ENCODE data around the gene RAB3D.

The RAB3D gene

GRCh38 chr19:11273989-11274388 is 65.5 kb downstream of the RAB3D start:
- in situ Hi-C loops (cut with MboI; ENCODE audit: low sequenced_read_pairs, unreplicated experiment), result no loop called here
- no peak for TF ChIP-seq CTCF (IDR thresholded peaks at IDR 0.05; ENCODE audit: borderline replicate concordance, control extremely low read depth, extremely low read depth, insufficient read depth, missing control alignments)
- DNase-seq (ENCODE audit: low spot score), result no peak

- in situ Hi-C loops (cut with MboI; ENCODE audit: low sequenced_read_pairs, unreplicated experiment), result no loop called here
- TF ChIP-seq CTCF (IDR thresholded peaks at IDR 0.05; ENCODE audit: borderline replicate concordance, control extremely low read depth, extremely low read depth, insufficient read depth, missing control alignments), result no peak
- DNase-seq (ENCODE audit: low spot score), result no peak
Observed at GRCh38 chr19:11273296-11273695, 66.2 kb downstream of the RAB3D start.

All from GM13976 (cell line).